GM12878 (cell line): Measurements from ENCODE around the gene LILRB1. TPM values are rescaled to one million over a fixed set of nuclear protein-coding genes. Genes with fewer than 3 reads are reported as not detected.
"Not testable (repeated sequence)": the region's sequence is repeated elsewhere in the genome, so short reads cannot be mapped to it uniquely, and the experiment has no call there.

ENCODE experiments used
- ATAC-seq: fragments of 200-7000 bp; cut with Tn5 transposase; 3 replicates; pipeline ENCODE4 v1.9.1; 2020; ENCODE audit warnings: mild to moderate bottlenecking, moderate library complexity
- BruUV-seq: library from RNA; stranded (reverse); fragments of 400-500 nt; replicated peaks from 2 replicates; lab custom pipeline; 2021; lab: Mats Ljungman, UMichigan
- CTCF ChIA-PET: fragments of 300-600 bp; sonication (Branson Sonifier 250); formaldehyde crosslinking; extraction: SDS; loops from one replicate; lab custom pipeline; 2021; ENCODE audit warnings: inconsistent platforms; lab: Yijun Ruan, JAX
- POLR2A ChIA-PET: fragments of 350-600 bp; formaldehyde crosslinking; extraction: SDS; loops from one replicate; lab custom pipeline; 2021; ENCODE audit warnings: inconsistent platforms; lab: Charles Lee
- RAD21 ChIA-PET: fragments of 300-600 bp; sonication (Branson Sonifier 250); formaldehyde crosslinking; loops from one replicate; lab custom pipeline; 2023; ENCODE audit warnings: antibody characterized with exemption; ENCODE audit not compliant: unreplicated experiment; lab: Charles Lee
- SMC1A ChIA-PET: fragments of 300-600 bp; sonication (Branson Sonifier 250); formaldehyde crosslinking; loops from one replicate; lab custom pipeline; 2023; ENCODE audit not compliant: unreplicated experiment, uncharacterized antibody; lab: Charles Lee
- DNase-seq: peaks from one replicate; pipeline ENCODE4 v3.0.0-alpha.2; 2011; ENCODE audit warnings: low read depth, low spot score
- FAIRE-seq: peaks from 3 replicates; lab custom pipeline; 2011; peaks lifted over from hg19 to GRCh38; lab: Jason Lieb, UNC
- H2AFZ ChIP-seq: 2 replicates; pipeline ENCODE4 v1.6.0; 2011; ENCODE audit warnings: low read depth, low read length, control low read depth; ENCODE audit not compliant: control insufficient read depth
- H3K27ac ChIP-seq: 2 replicates; pipeline ENCODE4 v1.5.1; 2011; ENCODE audit warnings: control low read depth; ENCODE audit not compliant: control insufficient read depth, insufficient read depth
- H3K27me3 ChIP-seq, 2 experiments: replicated peaks in 1 of 2; 2 replicates each; pipeline versions ENCODE4 v1.6.0 to v1.6.1; 2011; ENCODE audit warnings: low read length in 1 of 2; ENCODE audit not compliant: control insufficient read depth in 2 of 2, insufficient read depth in 2 of 2
- H3K36me3 ChIP-seq, 2 experiments: 2 replicates each; pipeline ENCODE4 v1.5.1; 2011; ENCODE audit warnings: low read length in 1 of 2; ENCODE audit not compliant: control insufficient read depth in 2 of 2, insufficient read depth in 2 of 2
- H3K4me1 ChIP-seq: 2 replicates; pipeline ENCODE4 v1.6.1; 2011; ENCODE audit warnings: mild to moderate bottlenecking, low read length, moderate library complexity, mixed read lengths; ENCODE audit not compliant: control insufficient read depth, insufficient read depth
- H3K4me2 ChIP-seq: 2 replicates; pipeline ENCODE4 v1.6.0; 2011; ENCODE audit warnings: control low read depth; ENCODE audit not compliant: control insufficient read depth, insufficient read depth
- H3K4me3 ChIP-seq: fragments of 200-600 bp; sonication (generic); 2 replicates; pipeline ENCODE4 v1.5.1; 2016
- H3K79me2 ChIP-seq: 2 replicates; pipeline ENCODE4 v1.6.0; 2011; ENCODE audit warnings: low read length; ENCODE audit not compliant: control insufficient read depth, insufficient read depth
- H3K9ac ChIP-seq: 2 replicates; pipeline ENCODE4 v1.8.0; 2011; ENCODE audit warnings: low read length, control low read depth, mixed read lengths; ENCODE audit not compliant: control insufficient read depth, insufficient read depth
- H3K9me3 ChIP-seq: replicated peaks from 3 replicates; pipeline ENCODE4 v1.5.1; 2011; ENCODE audit warnings: mild to moderate bottlenecking, low read length; ENCODE audit not compliant: control insufficient read depth, insufficient read depth
- H4K20me1 ChIP-seq: 2 replicates; pipeline ENCODE4 v1.6.0; 2011; ENCODE audit not compliant: control insufficient read depth, insufficient read depth
- CREB1 ChIP-seq: IDR thresholded peaks from 2 replicates; pipeline ENCODE4 v1.6.1; 2012; ENCODE audit warnings: low read depth, mild to moderate bottlenecking, inconsistent platforms
- JUND ChIP-seq: IDR thresholded peaks from 2 replicates; pipeline ENCODE4 v1.6.1; 2012; ENCODE audit warnings: low read depth, mild to moderate bottlenecking, low read length, improper control_type of control experiment, moderate library complexity
- NBN ChIP-seq: fragments of 450-650 bp; IDR thresholded peaks from 2 replicates; pipeline ENCODE4 v1.6.1; 2016
- NFYB ChIP-seq: IDR thresholded peaks from 2 replicates; pipeline ENCODE4 v1.6.1; 2011; ENCODE audit warnings: low read depth, mild to moderate bottlenecking, low read length, improper control_type of control experiment, moderate library complexity; ENCODE audit not compliant: insufficient read depth
- RFX5 ChIP-seq: IDR thresholded peaks from 2 replicates; pipeline ENCODE4 v1.6.1; 2011; ENCODE audit warnings: low read depth, low read length, improper control_type of control experiment
- SPI1 ChIP-seq: IDR thresholded peaks from 2 replicates; pipeline ENCODE4 v1.6.1; 2011; ENCODE audit warnings: low read depth, mild to moderate bottlenecking, low read length, moderate library complexity, borderline replicate concordance; ENCODE audit not compliant: insufficient read depth
- ZNF207 ChIP-seq: fragments of 450-650 bp; IDR thresholded peaks from 2 replicates; pipeline ENCODE4 v1.6.1; 2014; ENCODE audit warnings: antibody characterized with exemption, mild to moderate bottlenecking, borderline replicate concordance
- WGBS: methylation state at CpG from one replicate; pipeline ENCODE4 v1.1.6; 2016; ENCODE audit warnings: low lambda C conversion rate; ENCODE audit not compliant: insufficient replicate concordance, insufficient coverage; ENCODE audit errors: missing lambda C conversion rate; 5-methylcytosine and 5-hydroxymethylcytosine counted together
- in situ Hi-C: fragments of 300-500 bp; cut with MboI; formaldehyde crosslinking; loops from 9 replicates; pipeline ENCODE4 v1.14.3; 2018; ENCODE audit warnings: mixed read lengths
- intact Hi-C: fragments of 100-400 bp; cut with micrococcal nuclease; formaldehyde crosslinking; loops from one replicate; pipeline ENCODE4 v1.14.2; 2022; ENCODE audit not compliant: unreplicated experiment
- polyA plus RNA-seq, 11 experiments: library from polyadenylated mRNA; depleted of rRNA in 4 of 11; unstranded in 6 of 11; stranded (reverse) in 5 of 11; fragments of >200 nt; fragmentation: Nextera tagmentation in 4 of 11; fragmentation: Illumina TruSeq in 1 of 11; extraction: Ambion mirVana in 4 of 11; extraction: Trizol in 1 of 11; gene quantifications; 1 replicate in 1 of 11; 2 replicates in 10 of 11; pipeline versions ENCODE4 v1.2.1 to v1.2.3, GENCODE V29; 2011 to 2016; ENCODE audit warnings: inconsistent platforms in 2 of 11, missing spikeins in 2 of 11, low read depth in 1 of 11
- total RNA-seq, 4 experiments: library from RNA; depleted of rRNA in 3 of 4; stranded (reverse); fragments of >200 nt in 3 of 4; fragmentation: Illumina TruSeq in 1 of 4; extraction: Trizol in 1 of 4; gene quantifications; 2 replicates each; pipeline versions ENCODE4 v1.2.1 to v1.2.3, GENCODE V29; 2013 to 2021
- TF ChIP-seq, protein P1 (sequence below): IDR thresholded peaks from 2 replicates; pipeline ENCODE4 v1.6.1; 2011; ENCODE audit warnings: borderline replicate concordance, low read depth, mild to moderate bottlenecking, moderate library complexity, mixed read lengths, low read length; ENCODE audit not compliant: insufficient read depth; ENCODE audit errors: extremely low read length

Gene LILRB1
- total and polyA plus RNA-seq, 10 of the 15 experiments (the other 5 are each of a cell fraction or from before 2014, with no cell fraction given): 4.9 to 92.2 (median 50.1) TPM

DNA sequence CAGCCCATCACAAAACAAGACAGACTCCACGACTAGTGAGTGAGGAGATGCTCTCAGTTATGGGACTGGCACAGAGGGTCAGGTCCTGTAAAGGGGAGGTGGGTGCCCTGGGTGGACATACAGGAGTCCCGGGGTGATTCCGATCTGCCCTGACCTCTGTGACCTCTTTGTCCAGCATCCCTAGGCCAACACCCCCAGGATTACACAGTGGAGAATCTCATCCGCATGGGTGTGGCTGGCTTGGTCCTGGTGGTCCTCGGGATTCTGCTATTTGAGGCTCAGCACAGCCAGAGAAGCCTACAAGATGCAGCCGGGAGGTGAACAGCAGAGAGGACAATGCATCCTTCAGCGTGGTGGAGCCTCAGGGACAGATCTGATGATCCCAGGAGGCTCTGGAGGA, 43.3 kb upstream of the LILRB1 start:
- no peaks in the 10 kb centered on the region for H3K79me2 ChIP-seq
- 23% methylated on average over 7 of the region's 7 CpGs for WGBS
- ChIA-PET POLR2A (interaction anchor here (0.7 kb wide), 1 partner anchor 33 kb away, joined by 4 read pairs; no protein-coding TSS in a partner anchor), RAD21 (no interaction called here), SMC1A (no interaction called here), CTCF (no interaction called here)
- no peak for ATAC-seq
- BruUV-seq: no TSS peak
- no peaks in the 10 kb centered on the region for H4K20me1 ChIP-seq
- H3K9me3 ChIP-seq: no peaks in the 10 kb centered on the region; the same call in 2 of the 3 replicates
- no peak overlapping the region for H3K4me3 ChIP-seq
- peaks cover 2 to 5% of the 10 kb centered on the region in 2 experiments; a peak in 3 of 4 replicates for H3K27me3 ChIP-seq
- no peak overlapping the region for H3K9ac ChIP-seq
- no peaks in the 10 kb centered on the region for H3K36me3 ChIP-seq
- H3K27ac ChIP-seq: no peak overlapping the region
- no peak overlapping the region for H2AFZ ChIP-seq
- FAIRE-seq: no peak
- in situ Hi-C loops: no loop called here
- H3K4me1 ChIP-seq: no peaks in the 10 kb centered on the region
- no peak for DNase-seq
- intact Hi-C loops: no loop called here
- no peak overlapping the region for H3K4me2 ChIP-seq
- TF ChIP-seq NBN (no peak), CREB1 (no peak), ZNF207 (no peak), NFYB (no peak), JUND (no peak), RFX5 (no peak)
- TF ChIP-seq, protein P1, sequence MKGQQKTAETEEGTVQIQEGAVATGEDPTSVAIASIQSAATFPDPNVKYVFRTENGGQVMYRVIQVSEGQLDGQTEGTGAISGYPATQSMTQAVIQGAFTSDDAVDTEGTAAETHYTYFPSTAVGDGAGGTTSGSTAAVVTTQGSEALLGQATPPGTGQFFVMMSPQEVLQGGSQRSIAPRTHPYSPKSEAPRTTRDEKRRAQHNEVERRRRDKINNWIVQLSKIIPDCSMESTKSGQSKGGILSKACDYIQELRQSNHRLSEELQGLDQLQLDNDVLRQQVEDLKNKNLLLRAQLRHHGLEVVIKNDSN: no peak

DNA sequence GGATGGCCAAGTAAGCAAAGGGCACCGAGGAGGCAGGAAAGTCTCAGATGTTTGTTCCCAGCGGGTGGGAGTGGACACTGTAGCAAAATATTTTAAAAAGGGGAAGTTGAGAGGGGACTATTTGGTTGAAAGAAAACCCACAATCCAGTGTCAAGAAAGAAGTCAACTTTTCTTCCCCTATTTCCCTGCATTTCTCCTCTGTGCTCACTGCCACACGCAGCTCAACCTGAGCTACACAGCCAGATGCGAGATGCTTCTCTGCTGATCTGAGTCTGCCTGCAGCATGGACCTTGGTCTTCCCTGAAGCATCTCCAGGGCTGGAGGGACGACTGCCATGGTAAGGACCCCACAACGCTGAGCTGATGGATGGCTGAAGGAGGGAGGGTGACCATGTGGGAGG, 36.8 kb upstream of the LILRB1 start, which contains the start of gene LILRA1:
LILRA1 (plus strand) TSS at position 188 of the 400 bp plus-strand sequence. CDS start 613 bp downstream, outside the sequence.
- BruUV-seq, SMC1A ChIA-PET, H3K36me3 ChIP-seq, DNase-seq, H3K4me3 ChIP-seq, H2AFZ ChIP-seq, H3K27ac ChIP-seq, POLR2A ChIA-PET, CTCF ChIA-PET, H4K20me1 ChIP-seq, RAD21 ChIA-PET, intact Hi-C loops, H3K79me2 ChIP-seq, H3K27me3 ChIP-seq, ATAC-seq, H3K4me1 ChIP-seq, H3K9me3 ChIP-seq, H3K4me2 ChIP-seq, in situ Hi-C loops, H3K9ac ChIP-seq: not testable (repeated sequence)
- FAIRE-seq: peak; percentile 57
- TF ChIP-seq SPI1: 0 out of 2 replicates have a peak, but pooled peaks have one; percentile 3
- WGBS: 7% methylated on average over 6 of the region's 6 CpGs

DNA sequence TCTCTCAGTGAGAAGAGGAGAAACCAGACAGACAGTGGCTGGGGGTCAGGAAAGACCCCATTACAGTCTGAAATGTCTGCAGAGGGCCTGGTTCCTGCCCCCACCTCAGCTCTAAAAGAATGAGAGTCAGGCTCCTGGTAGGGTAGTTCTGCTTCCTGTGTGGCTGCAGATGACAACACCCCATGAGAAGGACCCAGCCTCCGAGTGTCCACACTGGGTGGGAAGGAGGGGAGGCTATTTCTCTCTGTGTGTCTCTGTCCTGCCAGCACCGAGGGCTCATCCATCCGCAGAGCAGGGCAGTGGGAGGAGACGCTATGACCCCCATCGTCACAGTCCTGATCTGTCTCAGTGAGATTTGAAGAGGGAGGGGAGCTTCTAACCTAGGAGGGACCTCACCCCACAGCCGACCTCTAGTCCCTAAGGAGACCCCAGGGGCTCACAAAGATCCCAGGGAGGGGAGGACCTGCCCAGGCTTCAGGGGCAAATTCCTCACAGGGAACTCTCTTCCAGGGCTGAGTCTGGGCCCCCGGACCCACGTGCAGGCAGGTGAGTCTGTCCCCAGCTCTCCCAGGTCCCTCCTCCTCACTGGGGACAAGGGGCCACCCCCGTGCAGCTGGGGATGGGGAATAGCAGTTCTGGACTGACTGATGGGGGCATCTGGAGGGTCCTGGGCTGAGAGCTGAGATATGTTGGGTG, 36.2 kb upstream of the LILRB1 start:
- H3K36me3 ChIP-seq, ATAC-seq, SMC1A ChIA-PET, H3K9me3 ChIP-seq, BruUV-seq, H3K27ac ChIP-seq, H4K20me1 ChIP-seq, H3K27me3 ChIP-seq, intact Hi-C loops, RAD21 ChIA-PET, POLR2A ChIA-PET, H3K9ac ChIP-seq, in situ Hi-C loops, H3K4me2 ChIP-seq, H3K4me1 ChIP-seq, CTCF ChIA-PET, FAIRE-seq, DNase-seq, H3K79me2 ChIP-seq, H2AFZ ChIP-seq, H3K4me3 ChIP-seq: not testable (repeated sequence)
- 33% methylated on average over 9 of the region's 9 CpGs for WGBS
